Neural progenitor cell (in vitro differentiated cells): ENCODE results near the gene GLIS1.

Experiments
- CTCF ChIP-seq: fragments of 200-600 bp; sonication (generic); IDR thresholded peaks from 2 replicates; pipeline ENCODE4 v1.5.1; 2017; ENCODE audit warnings: antibody characterized with exemption, mild to moderate bottlenecking
- EZH2 ChIP-seq: fragments of 200-600 bp; sonication (generic); IDR thresholded peaks from 2 replicates; pipeline ENCODE4 v1.6.1; 2017; ENCODE audit warnings: antibody characterized with exemption, mild to moderate bottlenecking, moderate library complexity

GRCh38 chr1:53769184-53769583 is 30.2 kb upstream of the GLIS1 start:
- TF ChIP-seq CTCF (no peak), EZH2 (no peak)
